ENCODE data around the gene S1PR3. TPM values are rescaled to one million over a fixed set of nuclear protein-coding genes. Genes with fewer than 3 reads are reported as not detected.

Gene S1PR3
- total RNA-seq, 1 donor: 3.3 TPM

DNA sequence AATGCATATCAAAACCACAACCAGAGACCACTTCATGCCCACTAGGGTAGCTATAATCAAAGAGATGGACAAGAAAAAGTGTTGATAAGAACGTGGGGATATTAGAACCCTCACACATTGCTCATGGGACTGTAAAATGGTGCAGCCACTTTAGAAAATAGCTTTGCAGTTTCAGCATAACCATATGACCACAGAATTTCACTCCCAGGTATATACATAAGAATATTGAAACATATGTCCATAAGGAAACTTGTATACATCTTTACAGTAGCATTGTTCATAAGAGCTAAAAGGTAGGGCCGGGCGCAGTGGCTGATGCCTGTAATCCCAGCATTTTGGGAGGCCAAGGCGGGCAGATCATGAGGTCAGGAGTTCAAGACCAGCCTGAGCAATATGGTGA, 56.4 kb downstream of the S1PR3 start:
- Histone ChIP-seq H3K27ac (ENCODE audit: low read depth, low read length) (no peak overlapping the region), H3K4me1 (ENCODE audit: insufficient read depth, low read length) (peaks cover 10% of the 10 kb centered on the region), H3K79me2 (ENCODE audit: insufficient read depth, low read length) (no peaks in the 10 kb centered on the region), H3K4me2 (ENCODE audit: insufficient read depth, low read length) (no peak overlapping the region), H2AFZ (ENCODE audit: low read length) (no peak overlapping the region), H3K36me3 (ENCODE audit: insufficient read depth, low read length) (no peaks in the 10 kb centered on the region), H3K27me3 (ENCODE audit: insufficient read depth, low read length) (no peaks in the 10 kb centered on the region), H3K9me3 (ENCODE audit: low read depth, low read length) (no peaks in the 10 kb centered on the region), H3K4me3 (ENCODE audit: insufficient read depth, low read length) (no peak overlapping the region), H4K20me1 (ENCODE audit: insufficient read depth, low read length) (no peaks in the 10 kb centered on the region)
- TF ChIP-seq, protein P1, sequence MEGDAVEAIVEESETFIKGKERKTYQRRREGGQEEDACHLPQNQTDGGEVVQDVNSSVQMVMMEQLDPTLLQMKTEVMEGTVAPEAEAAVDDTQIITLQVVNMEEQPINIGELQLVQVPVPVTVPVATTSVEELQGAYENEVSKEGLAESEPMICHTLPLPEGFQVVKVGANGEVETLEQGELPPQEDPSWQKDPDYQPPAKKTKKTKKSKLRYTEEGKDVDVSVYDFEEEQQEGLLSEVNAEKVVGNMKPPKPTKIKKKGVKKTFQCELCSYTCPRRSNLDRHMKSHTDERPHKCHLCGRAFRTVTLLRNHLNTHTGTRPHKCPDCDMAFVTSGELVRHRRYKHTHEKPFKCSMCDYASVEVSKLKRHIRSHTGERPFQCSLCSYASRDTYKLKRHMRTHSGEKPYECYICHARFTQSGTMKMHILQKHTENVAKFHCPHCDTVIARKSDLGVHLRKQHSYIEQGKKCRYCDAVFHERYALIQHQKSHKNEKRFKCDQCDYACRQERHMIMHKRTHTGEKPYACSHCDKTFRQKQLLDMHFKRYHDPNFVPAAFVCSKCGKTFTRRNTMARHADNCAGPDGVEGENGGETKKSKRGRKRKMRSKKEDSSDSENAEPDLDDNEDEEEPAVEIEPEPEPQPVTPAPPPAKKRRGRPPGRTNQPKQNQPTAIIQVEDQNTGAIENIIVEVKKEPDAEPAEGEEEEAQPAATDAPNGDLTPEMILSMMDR (IDR thresholded peaks at IDR 0.05; ENCODE audit: extremely low read depth, low read depth, low read length): no peak
- no peak for DNase-seq (ENCODE audit: insufficient read length, low spot score, missing footprints)

DNA sequence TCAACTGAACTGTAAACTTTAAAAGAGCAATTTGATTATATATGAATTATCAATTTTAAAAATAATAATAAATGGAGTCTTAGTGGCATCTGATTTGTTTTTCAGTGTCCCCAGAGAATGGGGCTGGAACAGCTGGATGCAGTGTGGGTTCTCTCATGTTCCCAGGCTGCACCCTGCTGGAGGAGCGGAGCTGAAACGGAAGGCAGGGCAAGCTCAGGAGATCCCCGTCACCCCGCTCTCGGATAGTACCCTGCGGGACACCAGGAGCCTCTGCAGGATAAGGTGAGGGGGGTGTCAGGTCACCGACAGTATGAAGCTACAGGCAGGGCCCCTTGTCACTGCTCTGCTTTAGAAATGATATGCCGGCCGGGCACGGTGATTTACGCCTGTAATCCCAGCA, 57.3 kb downstream of the S1PR3 start:
- Histone ChIP-seq H3K27me3 (ENCODE audit: insufficient read depth, low read length) (no peaks in the 10 kb centered on the region), H2AFZ (ENCODE audit: low read length) (no peak overlapping the region), H3K9me3 (ENCODE audit: low read depth, low read length) (no peaks in the 10 kb centered on the region), H3K4me2 (ENCODE audit: insufficient read depth, low read length) (no peak overlapping the region), H3K36me3 (ENCODE audit: insufficient read depth, low read length) (no peaks in the 10 kb centered on the region), H3K79me2 (ENCODE audit: insufficient read depth, low read length) (no peaks in the 10 kb centered on the region), H3K4me3 (ENCODE audit: insufficient read depth, low read length) (no peak overlapping the region), H4K20me1 (ENCODE audit: insufficient read depth, low read length) (no peaks in the 10 kb centered on the region), H3K27ac (ENCODE audit: low read depth, low read length) (no peak overlapping the region), H3K4me1 (ENCODE audit: insufficient read depth, low read length) (peaks cover 10% of the 10 kb centered on the region)
- no peak for DNase-seq (ENCODE audit: insufficient read length, low spot score, missing footprints)
- TF ChIP-seq, protein P1 (IDR thresholded peaks at IDR 0.05; ENCODE audit: extremely low read depth, low read depth, low read length): no peak

DNA sequence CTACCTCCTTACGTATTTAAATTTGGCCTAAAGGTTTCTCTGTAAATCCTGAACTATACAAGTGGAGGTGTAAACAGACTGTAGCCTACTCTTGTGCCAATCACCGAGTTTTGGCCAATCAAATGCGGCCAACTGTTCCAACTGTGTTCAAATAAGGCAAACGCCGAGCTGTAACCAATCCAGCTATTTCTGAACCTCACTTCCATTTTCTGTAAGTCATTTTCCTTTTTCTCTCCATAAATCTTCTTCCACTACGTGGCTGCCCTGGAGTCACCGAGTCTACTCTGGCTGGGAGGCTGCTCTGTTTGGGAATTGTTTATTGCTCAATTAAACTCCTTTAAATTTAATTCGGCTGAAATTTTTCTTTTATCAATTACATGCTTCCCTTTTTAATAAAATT, 58.4 kb downstream of the S1PR3 start:
- H3K4me1 ChIP-seq (ENCODE audit: insufficient read depth, low read length): peaks cover 10% of the 10 kb centered on the region
- H3K27me3 ChIP-seq (ENCODE audit: insufficient read depth, low read length): no peaks in the 10 kb centered on the region
- H2AFZ ChIP-seq (ENCODE audit: low read length): no peak overlapping the region
- TF ChIP-seq, protein P1 (IDR thresholded peaks at IDR 0.05; ENCODE audit: extremely low read depth, low read depth, low read length): no peak
- H3K79me2 ChIP-seq (ENCODE audit: insufficient read depth, low read length): no peaks in the 10 kb centered on the region
- H3K27ac ChIP-seq (ENCODE audit: low read depth, low read length): no peak overlapping the region
- H3K9me3 ChIP-seq (ENCODE audit: low read depth, low read length): no peaks in the 10 kb centered on the region
- no peak for DNase-seq (ENCODE audit: insufficient read length, low spot score, missing footprints)
- H3K4me2 ChIP-seq (ENCODE audit: insufficient read depth, low read length): no peak overlapping the region
- no peaks in the 10 kb centered on the region for H3K36me3 ChIP-seq (ENCODE audit: insufficient read depth, low read length)
- no peak overlapping the region for H3K4me3 ChIP-seq (ENCODE audit: insufficient read depth, low read length)
- no peaks in the 10 kb centered on the region for H4K20me1 ChIP-seq (ENCODE audit: insufficient read depth, low read length)

DNA sequence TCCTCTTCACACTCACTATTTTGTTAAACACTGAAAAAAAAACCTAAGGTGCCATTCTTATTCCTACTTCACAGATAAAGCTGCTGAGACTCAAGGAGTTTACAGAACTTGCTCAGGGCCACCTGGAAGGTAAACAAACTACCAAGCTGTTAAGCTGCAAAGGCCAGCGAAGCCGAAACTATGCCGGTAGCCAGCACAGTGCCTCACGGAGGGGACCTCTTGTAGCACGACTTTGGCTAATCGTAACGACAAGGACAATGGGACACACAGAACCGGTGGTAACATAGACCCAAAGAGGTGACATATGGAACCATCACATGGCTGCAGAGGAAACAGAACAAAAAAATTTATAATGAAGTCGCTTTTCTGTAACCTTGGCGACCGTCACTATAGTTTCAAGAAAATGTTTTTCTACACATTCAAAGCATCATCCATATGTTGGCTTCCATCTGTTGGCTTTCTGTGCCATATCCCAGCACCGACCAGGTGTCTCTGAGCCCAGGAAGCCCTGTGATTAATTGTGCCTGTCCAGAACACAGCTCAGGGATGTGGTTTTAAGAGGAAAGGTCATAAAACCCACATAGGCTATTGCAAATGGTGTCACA, 60.3 kb downstream of the S1PR3 start:
- no peak overlapping the region for H3K4me2 ChIP-seq (ENCODE audit: insufficient read depth, low read length)
- H4K20me1 ChIP-seq (ENCODE audit: insufficient read depth, low read length): no peaks in the 10 kb centered on the region
- TF ChIP-seq, protein P1 (IDR thresholded peaks at IDR 0.05; ENCODE audit: extremely low read depth, low read depth, low read length): no peak
- no peak overlapping the region for H3K4me3 ChIP-seq (ENCODE audit: insufficient read depth, low read length)
- no peaks in the 10 kb centered on the region for H3K9me3 ChIP-seq (ENCODE audit: low read depth, low read length)
- no peaks in the 10 kb centered on the region for H3K27me3 ChIP-seq (ENCODE audit: insufficient read depth, low read length)
- H3K4me1 ChIP-seq (ENCODE audit: insufficient read depth, low read length): peaks cover 7% of the 10 kb centered on the region
- no peak for DNase-seq (ENCODE audit: insufficient read length, low spot score, missing footprints)
- H3K79me2 ChIP-seq (ENCODE audit: insufficient read depth, low read length): no peaks in the 10 kb centered on the region
- no peak overlapping the region for H2AFZ ChIP-seq (ENCODE audit: low read length)
- no peaks in the 10 kb centered on the region for H3K36me3 ChIP-seq (ENCODE audit: insufficient read depth, low read length)
- no peak overlapping the region for H3K27ac ChIP-seq (ENCODE audit: low read depth, low read length)
